GM21390 (cell line): Measurements from ENCODE around the gene HIF3A.
"Not testable (repeated sequence)": the region's sequence is repeated elsewhere in the genome, so short reads cannot be mapped to it uniquely, and the experiment has no call there.

Source experiments
- ATAC-seq: cut with Tn5 transposase; IDR thresholded peaks from one replicate; pipeline ENCODE4 v1.9.1; 2021; ENCODE audit not compliant: unreplicated experiment

Gene HIF3A

DNA sequence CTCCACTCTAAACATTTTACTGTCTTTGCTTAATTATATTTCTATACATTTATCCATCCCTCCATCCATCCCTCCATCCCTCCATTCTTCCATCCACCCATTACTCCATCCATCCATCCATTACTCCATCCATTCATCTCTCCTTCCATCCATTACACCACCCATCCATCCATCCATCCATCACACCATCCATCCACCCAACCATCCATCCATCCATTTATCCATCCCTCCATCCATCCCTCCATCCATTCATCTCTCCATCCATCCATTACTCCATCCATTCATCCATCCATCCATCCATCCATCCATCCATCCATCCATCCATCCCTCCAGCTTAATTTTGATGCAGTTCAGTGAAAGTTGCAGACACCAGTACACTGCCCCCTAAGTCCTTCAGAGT is 5.0 kb upstream of the HIF3A start:
- no peak for ATAC-seq

DNA sequence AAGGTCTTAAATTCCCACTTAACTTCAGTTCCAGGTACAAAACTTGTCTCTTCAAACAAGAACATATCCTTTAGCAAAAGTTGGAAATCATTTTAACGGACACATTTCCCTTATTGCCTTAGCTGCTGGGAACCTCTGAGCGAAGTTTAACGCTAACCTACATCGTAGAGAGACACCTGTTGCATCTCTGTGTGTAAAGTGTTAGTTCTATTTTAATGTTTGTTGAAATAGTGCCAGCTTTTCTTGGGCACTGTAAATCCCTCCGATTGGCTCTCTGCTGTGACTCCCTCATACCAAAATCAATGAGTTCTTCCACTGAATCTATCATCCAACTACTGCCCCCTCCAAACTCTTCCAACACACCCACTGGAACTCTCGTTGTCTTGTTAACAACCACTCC is 2.3 kb upstream of the HIF3A start:
- ATAC-seq: no peak

DNA sequence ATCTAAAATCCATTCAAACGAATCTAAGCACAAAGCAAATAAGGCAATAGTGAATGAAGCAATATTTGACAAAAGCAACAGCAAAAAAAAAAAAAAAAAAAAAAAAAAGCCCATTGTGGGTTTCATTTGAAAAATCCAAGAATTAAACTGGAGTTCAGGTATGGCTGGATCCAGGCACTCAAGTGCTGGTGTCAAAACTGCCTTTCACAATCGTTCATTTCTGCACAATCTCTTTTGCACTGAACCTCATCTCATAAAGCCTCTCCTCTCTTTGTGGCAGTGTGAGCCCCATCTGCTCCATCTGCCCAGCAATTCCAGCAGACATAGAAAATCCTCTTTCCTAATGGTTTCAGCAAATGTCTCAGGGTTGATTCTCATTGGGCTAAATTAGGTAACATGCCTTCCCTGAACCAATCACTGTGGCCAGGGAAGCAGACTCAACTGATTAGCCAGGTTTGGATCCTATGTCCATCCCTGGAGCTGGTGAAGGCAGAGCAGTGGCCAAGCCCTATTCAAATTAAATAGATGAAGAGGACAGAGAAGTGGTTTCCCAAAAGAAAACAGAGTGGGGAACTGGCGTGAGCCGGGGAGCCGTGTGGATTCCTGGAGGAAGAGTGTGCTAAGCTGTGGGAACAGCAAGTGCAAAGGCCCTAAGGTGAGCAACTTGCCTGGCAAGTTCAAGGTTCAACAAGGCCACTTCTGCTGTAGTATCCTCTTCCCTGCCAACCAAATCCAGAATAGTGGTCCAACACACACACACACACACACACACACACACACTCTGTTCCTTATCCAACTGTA is 1.2 kb upstream of the HIF3A start:
- ATAC-seq: no peak

DNA sequence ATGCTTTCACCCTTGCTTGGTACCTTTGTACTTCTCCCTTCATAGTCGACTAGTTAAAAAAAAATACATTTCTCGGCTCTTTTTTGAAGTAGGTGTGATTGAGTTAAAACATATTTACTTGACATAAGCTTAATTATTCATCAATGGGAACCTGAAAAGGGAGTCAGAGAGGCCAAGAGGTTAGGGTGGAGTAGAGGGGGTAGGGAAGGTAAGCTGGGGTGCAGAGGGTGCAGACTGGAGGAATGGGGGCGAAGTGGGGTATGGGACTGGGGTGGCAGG is 701 bp upstream of the HIF3A start:
- ATAC-seq: no peak

DNA sequence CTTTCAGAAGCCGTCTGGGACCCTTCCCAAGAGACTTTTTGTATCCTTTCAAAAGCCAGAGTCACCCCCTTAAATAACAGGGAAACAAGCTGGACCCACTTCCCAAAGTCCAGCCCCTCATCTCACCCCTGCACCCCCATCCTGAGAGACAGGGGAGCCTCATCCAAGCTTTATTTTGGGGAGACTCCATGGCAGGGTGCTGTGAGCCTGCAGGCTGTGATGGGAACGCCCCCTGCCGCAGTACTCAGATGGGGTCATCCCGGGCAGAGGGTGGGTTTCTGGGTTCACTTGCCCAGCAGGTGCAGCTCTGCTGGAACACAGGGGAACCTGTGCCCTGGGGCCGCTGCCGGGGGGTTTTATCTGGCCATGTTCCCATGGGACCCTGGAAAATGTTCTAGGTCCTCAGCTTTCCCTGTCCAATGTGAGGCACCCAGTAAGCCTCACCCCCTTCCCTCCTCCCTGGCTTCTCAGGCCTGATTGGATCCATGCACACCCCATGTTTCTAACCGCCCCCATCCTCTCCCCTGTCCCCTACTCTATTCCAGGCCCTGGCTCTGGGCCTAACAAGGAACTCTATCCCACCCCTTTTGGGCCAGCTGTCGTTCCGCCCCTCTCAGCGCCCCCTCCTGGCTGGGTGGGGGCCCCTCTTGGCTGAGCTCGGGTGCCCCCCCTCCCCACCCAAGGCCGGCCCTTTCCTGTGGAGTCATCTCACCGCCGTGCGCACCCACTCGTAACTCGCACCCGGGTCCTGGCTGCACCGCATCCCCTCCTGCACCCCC is 1.0 kb downstream of the HIF3A start:
- ATAC-seq: no peak

DNA sequence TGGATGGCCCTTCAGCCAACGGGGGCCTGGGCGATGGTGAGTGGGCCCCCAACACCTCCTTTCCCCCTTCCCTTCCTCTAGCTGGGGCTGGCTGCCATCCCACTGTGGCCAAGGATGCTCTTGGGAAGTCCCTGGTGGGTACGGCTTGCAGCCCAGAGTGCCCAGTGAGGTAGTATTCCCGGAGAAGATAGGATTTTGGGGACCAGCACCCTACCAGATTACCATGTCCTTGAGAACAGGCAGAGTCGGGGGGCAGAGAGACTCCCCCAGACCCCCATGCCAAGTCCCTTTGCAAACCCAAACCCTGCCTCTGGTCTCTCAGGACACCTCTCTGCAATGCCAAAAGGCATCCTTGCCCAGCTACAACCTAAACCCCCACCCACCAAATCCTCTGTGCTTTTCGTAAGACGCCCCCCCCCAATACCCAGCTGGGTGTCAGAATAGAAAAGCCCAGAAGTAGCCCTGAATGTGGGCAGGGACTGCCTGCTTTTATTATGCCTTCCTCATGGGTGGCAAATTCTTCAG is 1.7 kb downstream of the HIF3A start:
- no peak for ATAC-seq

DNA sequence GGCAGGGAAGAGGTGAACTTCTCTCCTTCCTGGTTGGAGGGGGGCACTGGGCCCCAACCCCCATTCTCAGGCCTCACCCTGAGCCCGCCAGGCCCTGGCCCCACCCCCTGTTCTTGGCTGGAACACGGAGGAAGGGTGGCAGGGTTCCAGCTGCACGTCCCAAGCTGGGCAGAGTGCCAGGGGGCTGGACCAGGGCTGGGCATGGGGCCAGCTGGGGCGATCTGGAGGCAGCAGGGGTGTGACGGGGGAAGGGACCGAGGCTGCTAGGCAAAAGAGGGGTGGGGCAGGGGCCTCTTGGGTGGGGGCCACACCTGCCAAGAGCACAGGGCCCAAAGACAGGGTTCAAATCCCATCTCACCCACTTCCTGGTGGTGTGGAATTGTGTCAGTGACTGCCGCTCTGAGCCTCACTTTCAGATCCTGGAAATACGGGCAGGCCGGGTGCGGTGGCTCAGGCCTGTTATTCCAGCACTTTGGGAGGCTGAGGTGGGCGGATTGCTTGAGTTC is 2.2 kb downstream of the HIF3A start:
- no peak for ATAC-seq

DNA sequence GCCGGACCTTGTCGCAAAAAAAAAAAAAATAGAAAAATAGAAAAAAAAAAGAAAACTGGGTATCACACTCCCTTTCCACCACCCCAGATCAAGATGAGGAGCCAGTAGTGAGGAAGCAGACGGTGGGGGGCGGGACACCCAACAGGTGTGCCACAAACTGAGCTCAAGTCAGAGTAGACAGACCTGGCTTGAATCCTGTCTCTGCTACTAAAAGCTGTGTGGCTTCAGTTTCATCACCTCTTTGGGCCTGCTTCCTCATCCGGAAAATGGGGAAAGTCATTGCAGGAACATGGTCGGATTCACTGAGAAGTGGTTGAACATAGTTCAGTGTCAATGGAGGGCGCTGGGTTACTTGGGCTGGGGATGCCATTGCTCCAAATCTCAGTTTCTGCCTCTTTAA is 2.9 kb downstream of the HIF3A start:
- no peak for ATAC-seq

DNA sequence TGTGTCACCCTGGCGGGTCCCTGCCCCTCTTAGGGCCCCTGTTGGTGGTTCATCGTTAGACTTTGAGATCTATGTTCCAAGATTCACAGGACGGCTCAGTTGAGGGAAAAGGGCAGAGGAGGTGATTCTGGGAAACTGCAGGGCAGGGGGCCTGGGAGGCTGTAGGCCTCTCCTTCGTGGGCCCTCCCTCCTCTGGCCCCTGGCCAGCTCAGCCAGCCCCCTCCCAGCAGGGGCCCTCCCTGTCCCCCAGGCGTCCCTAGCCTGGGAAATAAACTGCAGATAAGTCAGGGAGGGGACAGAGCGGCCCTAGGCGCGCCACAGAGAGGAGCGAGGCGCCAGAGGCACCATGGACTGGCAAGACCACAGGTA is 6.5 kb downstream of the HIF3A start:
- no peak for ATAC-seq

DNA sequence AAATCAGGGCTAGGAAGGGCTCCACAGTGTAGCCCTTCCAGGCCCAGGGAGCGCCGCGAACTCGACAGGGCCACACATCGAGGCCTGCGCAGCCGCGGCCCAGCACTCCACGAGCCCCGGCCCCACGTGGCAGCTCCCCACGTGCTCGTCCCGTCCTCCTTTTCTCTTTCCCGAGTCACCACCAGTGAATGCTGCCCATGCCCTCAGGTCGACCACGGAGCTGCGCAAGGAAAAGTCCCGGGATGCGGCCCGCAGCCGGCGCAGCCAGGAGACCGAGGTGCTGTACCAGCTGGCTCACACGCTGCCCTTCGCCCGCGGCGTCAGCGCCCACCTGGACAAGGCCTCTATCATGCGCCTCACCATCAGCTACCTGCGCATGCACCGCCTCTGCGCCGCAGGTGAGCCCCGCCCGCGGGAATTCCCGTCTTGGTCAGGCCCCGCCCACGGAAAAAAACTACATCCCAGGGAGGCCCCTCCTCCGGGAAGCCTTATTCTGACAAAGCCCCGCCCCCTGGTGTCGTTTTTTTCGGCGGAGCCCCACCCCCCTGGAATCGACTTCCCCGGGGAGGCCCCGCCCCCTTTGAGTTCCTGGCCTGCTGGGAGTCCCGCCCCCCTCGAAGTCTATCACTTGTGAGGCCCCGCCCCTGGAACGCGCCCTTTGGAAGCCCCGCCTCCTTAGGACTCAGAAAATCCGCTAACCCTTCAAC is 7.0 kb downstream of the HIF3A start:
- ATAC-seq: no peak

DNA sequence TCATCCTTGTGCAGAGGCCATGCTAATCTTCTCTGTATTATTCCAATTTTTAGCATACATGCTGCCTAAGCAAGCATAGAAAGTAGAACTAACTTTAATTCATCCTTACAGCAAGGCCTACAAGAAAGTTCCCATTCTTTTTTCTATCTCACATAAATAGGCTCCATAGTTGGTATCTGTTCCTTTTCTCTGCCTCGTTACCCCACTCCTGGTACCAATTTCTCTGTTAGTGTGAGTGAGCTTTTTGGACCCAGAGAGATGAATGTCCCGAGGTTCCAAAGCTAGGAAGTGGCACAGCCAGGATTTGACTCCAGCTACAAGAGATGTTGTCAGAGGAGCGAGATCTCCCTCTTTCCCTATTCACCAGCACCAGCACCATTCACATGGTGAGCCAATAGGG is 9.7 kb downstream of the HIF3A start:
- no peak for ATAC-seq

DNA sequence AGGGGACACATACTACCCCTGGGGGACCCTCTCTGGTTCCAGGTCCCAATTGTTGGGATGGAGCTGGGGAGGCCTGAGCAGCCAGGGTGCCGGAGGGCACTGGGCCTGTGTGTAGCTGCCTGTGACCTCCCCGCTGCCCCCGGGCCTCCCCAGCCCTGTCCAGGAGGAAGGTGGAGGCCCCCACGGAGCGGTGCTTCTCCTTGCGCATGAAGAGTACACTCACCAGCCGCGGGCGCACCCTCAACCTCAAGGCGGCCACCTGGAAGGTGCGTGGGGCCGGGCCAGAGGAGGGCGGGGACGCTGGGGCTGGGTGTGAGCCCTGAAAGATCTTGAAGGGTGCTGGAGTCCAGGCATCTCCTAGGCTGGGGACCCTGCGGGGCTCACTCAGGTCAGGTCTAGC is 11.7 kb downstream of the HIF3A start:
- no peak for ATAC-seq

DNA sequence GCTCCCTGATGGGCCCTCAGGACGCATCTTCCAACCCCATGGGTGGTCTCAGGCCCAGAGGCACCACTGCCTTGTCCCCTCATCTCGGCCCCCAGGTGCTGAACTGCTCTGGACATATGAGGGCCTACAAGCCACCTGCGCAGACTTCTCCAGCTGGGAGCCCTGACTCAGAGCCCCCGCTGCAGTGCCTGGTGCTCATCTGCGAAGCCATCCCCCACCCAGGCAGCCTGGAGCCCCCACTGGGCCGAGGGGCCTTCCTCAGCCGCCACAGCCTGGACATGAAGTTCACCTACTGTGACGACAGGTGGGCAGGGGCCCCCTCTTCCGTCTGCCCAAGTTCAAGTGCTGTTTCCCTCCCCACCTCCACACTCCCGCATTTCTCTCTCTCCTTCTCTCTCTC is 12.2 kb downstream of the HIF3A start:
- ATAC-seq: no peak

DNA sequence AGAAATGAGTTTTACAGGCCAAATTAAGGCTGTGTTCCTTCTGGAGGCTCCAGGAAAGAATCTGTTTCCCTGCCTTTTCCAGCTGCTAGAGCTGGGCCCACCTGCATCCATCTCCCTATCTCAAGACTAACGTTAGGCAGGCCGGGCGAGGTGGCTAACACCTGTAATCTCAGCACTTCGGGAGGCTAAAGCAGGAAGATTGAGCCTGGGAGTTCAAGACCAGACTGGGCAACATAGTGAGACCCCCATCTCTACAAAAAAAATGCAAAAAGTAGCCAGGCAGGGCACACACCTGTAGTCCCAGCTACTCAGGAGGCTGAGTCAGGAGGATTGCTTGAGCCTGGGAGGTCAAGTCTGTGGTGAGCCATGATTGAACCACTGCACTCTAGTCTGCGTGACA is 14.6 kb downstream of the HIF3A start:
- no peak for ATAC-seq

DNA sequence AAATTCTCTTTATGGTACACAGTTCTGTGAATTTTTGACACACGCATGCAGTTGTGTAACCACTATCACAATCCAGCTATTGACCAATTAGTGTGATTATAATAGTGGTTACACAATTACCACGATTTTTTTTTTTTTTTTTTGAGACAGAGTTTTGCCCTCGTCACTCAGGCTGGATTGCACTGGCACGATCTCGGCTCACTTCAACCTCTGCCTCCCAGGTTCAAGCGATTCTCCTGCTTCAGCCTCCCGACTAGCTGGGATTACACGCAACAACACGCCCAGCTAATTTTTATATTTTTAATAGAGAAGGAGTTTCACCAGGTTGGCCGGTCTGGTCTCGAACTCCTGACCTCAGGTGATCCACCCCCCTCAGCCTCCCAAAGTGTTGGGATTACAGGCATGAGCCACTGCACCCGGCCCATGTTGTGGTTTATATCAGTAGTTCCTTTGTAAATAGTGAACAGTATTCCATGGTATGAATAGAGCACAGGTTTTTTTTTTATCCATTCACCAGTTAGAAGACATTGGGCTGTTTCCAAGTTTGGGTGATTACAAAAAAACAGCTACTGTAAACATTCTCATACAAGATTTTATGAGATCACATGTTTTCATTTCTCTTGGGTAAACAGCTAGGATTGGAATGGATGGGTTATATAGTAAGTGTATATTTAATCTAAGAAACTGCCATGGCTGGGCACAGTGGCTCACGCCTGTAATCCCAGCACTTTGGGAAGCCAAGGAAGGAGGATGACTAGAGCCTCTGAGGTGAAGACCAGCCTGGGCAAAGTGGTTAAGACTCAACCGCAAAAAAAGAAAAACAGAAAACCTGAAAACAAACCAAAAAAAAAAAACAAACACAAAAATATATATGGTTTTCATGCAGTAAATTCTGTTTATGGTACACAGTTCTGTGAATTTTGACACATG is 17.0 kb downstream of the HIF3A start:
- ATAC-seq: not testable (repeated sequence)

DNA sequence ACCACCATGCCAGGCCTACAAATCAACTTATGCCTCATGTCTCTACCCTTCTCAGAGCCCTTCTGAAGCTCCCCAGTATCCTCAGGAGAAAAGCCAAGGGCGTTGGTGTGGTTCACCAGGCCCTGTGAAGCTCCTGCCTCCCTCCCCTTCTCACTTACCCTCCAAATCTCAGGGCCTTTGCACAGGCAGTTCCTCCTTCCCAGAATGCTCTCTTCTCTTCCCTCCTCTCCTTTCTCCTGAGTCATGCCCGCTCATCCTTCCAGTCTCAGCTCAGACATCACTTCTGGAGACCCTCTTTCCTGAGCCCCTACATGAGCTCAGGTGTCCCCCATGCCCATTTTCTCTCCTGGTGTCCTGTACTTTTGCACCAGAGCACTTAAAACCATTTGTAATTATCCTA is 20.5 kb downstream of the HIF3A start:
- ATAC-seq: no peak

DNA sequence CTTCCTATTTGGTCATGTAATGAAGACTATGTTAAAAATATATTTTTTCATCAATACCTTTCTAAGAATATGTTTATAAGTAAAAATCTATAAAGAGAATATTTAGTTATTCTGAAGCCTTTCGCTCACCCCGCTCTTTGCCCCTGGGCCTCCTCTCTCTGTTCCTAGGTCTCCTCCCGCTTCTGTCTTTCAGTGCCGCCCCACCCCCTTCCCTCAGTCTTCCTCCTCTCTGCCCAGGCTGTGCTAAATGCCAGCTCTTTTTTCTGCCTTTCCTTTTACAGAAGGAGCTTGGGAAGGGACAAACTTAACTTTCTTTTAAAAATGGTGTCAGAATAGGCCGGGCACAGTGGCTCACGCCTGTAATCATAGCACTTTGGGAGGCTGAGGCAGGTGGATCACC is 22.8 kb downstream of the HIF3A start:
- no peak for ATAC-seq

DNA sequence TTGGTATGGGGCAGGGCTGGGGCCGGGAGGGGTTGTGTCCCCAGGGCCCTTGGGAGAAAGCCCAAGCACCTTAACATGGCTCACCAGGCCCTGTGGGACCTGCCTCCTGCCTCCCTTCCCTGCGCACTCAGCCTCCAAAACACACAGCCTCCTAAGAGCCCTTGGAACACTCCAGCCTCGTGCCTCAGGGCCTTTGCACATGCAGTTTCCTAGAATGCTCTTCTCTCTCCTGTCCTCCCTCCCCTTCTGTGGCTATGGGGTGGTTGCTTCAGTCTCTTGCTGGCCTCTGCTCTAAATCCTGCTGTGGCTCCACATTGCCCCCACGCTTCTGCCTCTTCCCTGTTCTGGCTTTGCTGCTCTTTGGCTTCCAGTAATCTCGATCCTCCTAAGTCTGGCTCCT is 23.7 kb downstream of the HIF3A start:
- ATAC-seq: no peak

DNA sequence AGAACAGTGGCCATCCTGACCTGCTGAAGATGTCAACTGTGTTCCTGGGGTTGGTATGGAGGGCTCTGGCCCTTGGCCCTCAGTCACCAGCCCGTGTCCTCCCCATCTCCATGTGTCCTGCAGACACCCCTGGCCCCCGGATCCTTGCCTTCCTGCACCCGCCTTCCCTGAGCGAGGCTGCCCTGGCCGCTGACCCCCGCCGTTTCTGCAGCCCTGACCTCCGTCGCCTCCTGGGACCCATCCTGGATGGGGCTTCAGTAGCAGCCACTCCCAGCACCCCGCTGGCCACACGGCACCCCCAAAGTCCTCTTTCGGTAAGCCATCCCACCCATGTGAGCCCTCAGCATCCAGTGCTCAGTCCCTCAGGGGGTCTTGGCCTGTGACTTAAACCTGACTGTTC is 24.8 kb downstream of the HIF3A start:
- ATAC-seq: no peak

DNA sequence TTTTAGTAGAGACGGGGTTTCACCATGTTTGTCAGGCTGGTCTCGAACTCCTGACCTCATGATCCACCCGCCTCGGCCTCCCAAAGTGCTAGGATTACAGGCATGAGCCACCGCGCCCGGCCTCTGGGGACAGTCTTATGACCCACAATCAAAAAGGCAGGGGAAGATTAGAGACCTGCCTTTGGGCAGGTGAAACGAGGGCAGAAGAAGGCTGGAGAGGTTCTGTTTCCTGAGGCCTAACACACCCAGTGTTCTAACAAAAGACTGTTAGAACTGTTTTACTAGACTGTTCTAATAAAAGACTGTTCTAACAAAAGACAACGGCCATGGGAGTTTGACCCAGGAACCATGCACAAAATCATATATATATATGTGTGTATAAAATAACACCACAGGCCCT is 26.4 kb downstream of the HIF3A start:
- not testable (repeated sequence) for ATAC-seq

DNA sequence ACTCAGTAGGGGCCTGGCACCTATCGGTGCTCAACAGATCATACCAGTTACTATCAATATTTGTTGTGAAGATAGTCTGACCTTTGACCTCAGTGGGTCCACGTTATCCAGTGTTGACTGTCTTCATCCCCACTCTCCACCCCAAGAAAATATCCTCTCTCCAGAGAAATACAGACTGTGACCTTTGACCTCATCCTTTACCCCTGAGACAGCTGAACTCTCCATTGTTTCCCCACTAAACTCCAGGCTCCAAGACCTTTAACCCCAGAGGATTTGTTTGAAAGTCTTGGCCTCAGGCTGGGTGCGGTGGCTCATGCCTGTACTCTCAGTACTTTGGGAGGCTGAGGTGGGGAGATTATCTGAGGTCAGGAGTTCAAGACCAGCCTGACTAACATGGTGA is 27.4 kb downstream of the HIF3A start:
- ATAC-seq: no peak
